GM10847 (cell line): ENCODE data around the gene POU2F1.

ENCODE experiments used
- POLR2A ChIP-seq: IDR thresholded peaks from 2 replicates; pipeline ENCODE4 v1.6.1; 2011; ENCODE audit not compliant: insufficient read length; ENCODE audit errors: extremely low read depth

POU2F1 gene

GRCh38 chr1:167428395-167428794 lies 207.7 kb downstream of the POU2F1 start:
- no peak for TF ChIP-seq POLR2A

GRCh38 chr1:167429612-167430011 lies 208.9 kb downstream of the POU2F1 start:
- TF ChIP-seq POLR2A: no peak

- TF ChIP-seq POLR2A: no peak
Observed at GRCh38 chr1:167430134-167430848, 209.6 kb downstream of the POU2F1 start.

- TF ChIP-seq POLR2A: no peak
Observed at GRCh38 chr1:167430849-167431242, 210.2 kb downstream of the POU2F1 start.

GRCh38 chr1:167431261-167431908 lies 210.7 kb downstream of the POU2F1 start:
- TF ChIP-seq POLR2A: no peak

- TF ChIP-seq POLR2A: no peak
Observed at GRCh38 chr1:167431909-167432650, 211.4 kb downstream of the POU2F1 start.

GRCh38 chr1:167432780-167433179 lies 212.1 kb downstream of the POU2F1 start:
- TF ChIP-seq POLR2A: no peak

GRCh38 chr1:167433884-167434283 lies 213.2 kb downstream of the POU2F1 start:
- TF ChIP-seq POLR2A: no peak

- TF ChIP-seq POLR2A: no peak
Observed at GRCh38 chr1:167434306-167434705, 213.6 kb downstream of the POU2F1 start.

GRCh38 chr1:167435484-167435883 lies 214.8 kb downstream of the POU2F1 start:
- no peak for TF ChIP-seq POLR2A

- no peak for TF ChIP-seq POLR2A
Observed at GRCh38 chr1:167438171-167439138, 217.8 kb downstream of the POU2F1 start.

GRCh38 chr1:167439301-167439988 lies 218.8 kb downstream of the POU2F1 start:
- TF ChIP-seq POLR2A: no peak

- no peak for TF ChIP-seq POLR2A
Observed at GRCh38 chr1:167440345-167440744, 219.7 kb downstream of the POU2F1 start.

- TF ChIP-seq POLR2A: no peak
Observed at GRCh38 chr1:167440776-167441175, 220.1 kb downstream of the POU2F1 start.
